ENCODE data around the gene ADIG.

ADIG gene

DNA sequence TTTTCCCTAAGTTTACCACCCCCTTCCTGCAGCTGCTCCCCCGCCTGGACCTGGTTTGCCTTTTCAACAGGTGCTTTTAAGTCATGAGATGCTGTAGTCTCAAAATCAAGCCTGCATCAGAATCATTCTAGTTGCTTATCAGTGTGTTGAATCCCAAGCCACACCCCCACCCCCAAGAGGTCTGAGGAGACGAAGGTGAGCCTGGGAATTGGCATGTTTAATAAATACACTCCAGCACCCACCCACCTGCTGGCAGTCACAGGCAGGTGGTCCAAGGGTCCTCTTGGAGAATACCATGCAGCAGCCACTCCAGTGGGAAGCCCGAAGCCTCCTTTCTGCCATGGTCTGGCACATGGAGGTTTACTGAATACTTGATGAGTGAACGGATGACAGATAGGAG lies 1.1 kb upstream of the ADIG start:
- no peak overlapping the region for H3K9ac ChIP-seq (ENCODE audit: low read depth, low read length)
- H3K27me3 ChIP-seq (ENCODE audit: control insufficient read depth, insufficient read depth, low read length), result peaks cover 7% of the 10 kb centered on the region
- no peaks in the 10 kb centered on the region for H3K9me3 ChIP-seq (replicated peaks; ENCODE audit: low read length)
- H3K4me3 ChIP-seq (ENCODE audit: low read length), result no peak overlapping the region
- H3K36me3 ChIP-seq (ENCODE audit: insufficient read depth, low read length), result peaks cover 29% of the 10 kb centered on the region
- peaks cover 5% of the 10 kb centered on the region for H3K4me1 ChIP-seq (ENCODE audit: control insufficient read depth, insufficient read depth, low read length)
- no peak overlapping the region for H3K4me2 ChIP-seq (ENCODE audit: low read length)

- H3K27me3 ChIP-seq (ENCODE audit: control insufficient read depth, insufficient read depth, low read length), result peaks cover 9% of the 10 kb centered on the region
- H3K4me2 ChIP-seq (ENCODE audit: low read length), result no peak overlapping the region
- H3K4me3 ChIP-seq (ENCODE audit: low read length), result no peak overlapping the region
- H3K4me1 ChIP-seq (ENCODE audit: control insufficient read depth, insufficient read depth, low read length), result peaks cover 5% of the 10 kb centered on the region
- H3K36me3 ChIP-seq (ENCODE audit: insufficient read depth, low read length), result peaks cover 10% of the 10 kb centered on the region
- no peaks in the 10 kb centered on the region for H3K9me3 ChIP-seq (replicated peaks; ENCODE audit: low read length)
- no peak overlapping the region for H3K9ac ChIP-seq (ENCODE audit: low read depth, low read length)
Observed at GRCh38 chr20:38581830-38582358, 897 bp downstream of the ADIG start.

GRCh38 chr20:38583306-38583705 lies 2.3 kb downstream of the ADIG start:
- peaks cover 12% of the 10 kb centered on the region for H3K27me3 ChIP-seq (ENCODE audit: control insufficient read depth, insufficient read depth, low read length)
- H3K36me3 ChIP-seq (ENCODE audit: insufficient read depth, low read length), result no peaks in the 10 kb centered on the region
- H3K9ac ChIP-seq (ENCODE audit: low read depth, low read length), result no peak overlapping the region
- H3K4me1 ChIP-seq (ENCODE audit: control insufficient read depth, insufficient read depth, low read length), result peaks cover 5% of the 10 kb centered on the region
- H3K9me3 ChIP-seq (replicated peaks; ENCODE audit: low read length), result no peaks in the 10 kb centered on the region
- H3K4me2 ChIP-seq (ENCODE audit: low read length), result no peak overlapping the region
- no peak overlapping the region for H3K4me3 ChIP-seq (ENCODE audit: low read length)

- peaks cover 15% of the 10 kb centered on the region for H3K27me3 ChIP-seq (ENCODE audit: control insufficient read depth, insufficient read depth, low read length)
- H3K9me3 ChIP-seq (replicated peaks; ENCODE audit: low read length), result no peaks in the 10 kb centered on the region
Observed at GRCh38 chr20:38584099-38584763, 3.2 kb downstream of the ADIG start.

DNA sequence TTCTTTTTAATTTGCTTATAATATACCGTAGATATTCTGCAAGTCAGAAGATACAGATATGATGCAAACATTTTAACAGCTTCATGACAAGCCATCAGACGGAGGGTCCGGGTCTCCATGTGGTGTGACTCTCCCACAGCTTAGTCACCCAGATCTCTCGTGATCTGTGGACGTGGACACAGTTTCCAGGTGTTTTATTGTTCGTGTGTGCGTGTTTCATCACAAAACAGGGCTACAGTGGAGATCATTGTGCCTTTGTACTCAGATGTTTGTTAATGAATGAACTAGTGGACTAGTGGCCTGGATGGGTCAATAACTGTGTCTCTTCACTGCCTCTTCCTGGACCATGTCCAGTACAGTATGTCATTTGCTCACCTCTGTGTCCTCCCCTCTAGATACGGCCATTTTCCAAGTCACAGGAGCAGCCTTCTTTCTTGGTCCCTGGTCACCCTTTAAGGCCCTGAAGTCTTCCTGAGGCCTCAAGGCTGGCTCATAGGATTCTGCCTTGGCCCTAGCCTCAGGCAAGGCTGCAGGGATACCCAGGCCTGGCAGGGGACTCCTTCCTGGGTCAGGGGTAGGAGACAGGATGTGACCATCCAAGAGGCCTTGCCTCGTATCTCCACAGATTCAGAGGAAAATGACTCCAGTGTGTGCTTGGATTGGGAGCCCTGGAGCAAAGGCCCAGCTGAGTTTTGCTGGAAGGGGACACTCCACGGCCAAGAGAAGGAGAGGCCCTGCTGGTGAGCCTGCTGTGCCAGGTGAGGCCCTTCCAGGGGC lies 4.6 kb downstream of the ADIG start:
- Histone ChIP-seq H3K4me2 (ENCODE audit: low read length) (no peak overlapping the region), H3K4me3 (ENCODE audit: low read length) (no peak overlapping the region), H3K4me1 (ENCODE audit: control insufficient read depth, insufficient read depth, low read length) (no peaks in the 10 kb centered on the region), H3K27me3 (ENCODE audit: control insufficient read depth, insufficient read depth, low read length) (peaks cover 18% of the 10 kb centered on the region), H3K36me3 (ENCODE audit: insufficient read depth, low read length) (no peaks in the 10 kb centered on the region), H3K9me3 (replicated peaks; ENCODE audit: low read length) (no peaks in the 10 kb centered on the region), H3K9ac (ENCODE audit: low read depth, low read length) (no peak overlapping the region)

More at GRCh38 chr20:38584099-38584763, 3.2 kb downstream of the ADIG start:
- no peak overlapping the region for H3K9ac ChIP-seq (ENCODE audit: low read depth, low read length)
- no peaks in the 10 kb centered on the region for H3K36me3 ChIP-seq (ENCODE audit: insufficient read depth, low read length)
- H3K4me2 ChIP-seq (ENCODE audit: low read length), result no peak overlapping the region
- no peak overlapping the region for H3K4me3 ChIP-seq (ENCODE audit: low read length)
- H3K4me1 ChIP-seq (ENCODE audit: control insufficient read depth, insufficient read depth, low read length), result peaks cover 2% of the 10 kb centered on the region

GRCh38 chr20:38586181-38586525 lies 5.2 kb downstream of the ADIG start:
- no peak overlapping the region for H3K4me2 ChIP-seq (ENCODE audit: low read length)

DNA sequence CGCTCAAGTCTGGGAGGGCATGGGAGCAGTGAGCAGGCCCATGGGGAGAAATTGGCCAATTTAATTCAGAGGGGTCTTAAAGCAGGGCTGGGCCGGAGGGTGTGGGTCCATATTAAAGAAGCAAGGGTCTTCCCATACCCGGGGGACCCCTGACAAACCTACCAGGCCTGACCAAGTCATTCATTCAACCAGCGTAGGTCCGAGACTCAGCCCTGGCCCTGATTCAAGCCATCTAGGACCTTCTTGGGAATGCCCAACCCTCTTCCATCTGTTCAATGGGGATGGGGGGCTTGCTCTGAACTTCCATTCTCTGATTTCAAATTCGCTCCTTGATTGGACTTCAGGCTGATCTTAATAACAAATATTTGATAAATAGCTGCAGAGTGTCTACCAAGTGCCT lies 7.3 kb downstream of the ADIG start:
- Histone ChIP-seq H3K4me1 (ENCODE audit: control insufficient read depth, insufficient read depth, low read length) (no peaks in the 10 kb centered on the region), H3K9me3 (replicated peaks; ENCODE audit: low read length) (no peaks in the 10 kb centered on the region), H3K36me3 (ENCODE audit: insufficient read depth, low read length) (no peaks in the 10 kb centered on the region), H3K4me2 (ENCODE audit: low read length) (no peak overlapping the region), H3K27me3 (ENCODE audit: control insufficient read depth, insufficient read depth, low read length) (peaks cover 22% of the 10 kb centered on the region), H3K4me3 (ENCODE audit: low read length) (no peak overlapping the region), H3K9ac (ENCODE audit: low read depth, low read length) (no peak overlapping the region)

More at GRCh38 chr20:38586181-38586525, 5.2 kb downstream of the ADIG start:
- H3K4me1 ChIP-seq (ENCODE audit: control insufficient read depth, insufficient read depth, low read length), result no peaks in the 10 kb centered on the region
- no peak overlapping the region for H3K4me3 ChIP-seq (ENCODE audit: low read length)
- peaks cover 21% of the 10 kb centered on the region for H3K27me3 ChIP-seq (ENCODE audit: control insufficient read depth, insufficient read depth, low read length)
- no peaks in the 10 kb centered on the region for H3K36me3 ChIP-seq (ENCODE audit: insufficient read depth, low read length)
- H3K9me3 ChIP-seq (replicated peaks; ENCODE audit: low read length), result no peaks in the 10 kb centered on the region
- no peak overlapping the region for H3K9ac ChIP-seq (ENCODE audit: low read depth, low read length)

DNA sequence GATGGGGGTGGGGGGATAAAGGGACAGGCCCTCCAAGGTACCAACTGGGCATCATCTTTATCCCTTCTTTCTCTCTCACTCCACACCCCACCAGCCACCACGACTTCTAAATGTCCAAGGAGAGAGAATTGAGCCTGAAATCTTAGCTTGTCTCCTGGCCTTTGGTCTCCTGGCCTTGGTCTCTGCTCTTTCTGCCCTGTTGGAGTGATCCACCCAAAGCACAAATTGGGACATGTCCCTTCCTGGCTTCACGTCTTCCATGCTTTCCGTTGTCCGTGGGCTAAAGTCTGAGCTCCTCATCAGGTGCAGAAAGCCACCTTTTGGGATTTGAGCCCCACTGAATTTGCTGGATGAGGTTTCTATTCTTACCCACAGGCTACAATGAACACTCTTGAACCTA lies 8.4 kb downstream of the ADIG start:
- Histone ChIP-seq H3K4me2 (ENCODE audit: low read length) (no peak overlapping the region), H3K9ac (ENCODE audit: low read depth, low read length) (no peak overlapping the region), H3K36me3 (ENCODE audit: insufficient read depth, low read length) (no peaks in the 10 kb centered on the region), H3K4me3 (ENCODE audit: low read length) (no peak overlapping the region), H3K27me3 (ENCODE audit: control insufficient read depth, insufficient read depth, low read length) (peaks cover 22% of the 10 kb centered on the region), H3K9me3 (replicated peaks; ENCODE audit: low read length) (no peaks in the 10 kb centered on the region), H3K4me1 (ENCODE audit: control insufficient read depth, insufficient read depth, low read length) (no peaks in the 10 kb centered on the region)

DNA sequence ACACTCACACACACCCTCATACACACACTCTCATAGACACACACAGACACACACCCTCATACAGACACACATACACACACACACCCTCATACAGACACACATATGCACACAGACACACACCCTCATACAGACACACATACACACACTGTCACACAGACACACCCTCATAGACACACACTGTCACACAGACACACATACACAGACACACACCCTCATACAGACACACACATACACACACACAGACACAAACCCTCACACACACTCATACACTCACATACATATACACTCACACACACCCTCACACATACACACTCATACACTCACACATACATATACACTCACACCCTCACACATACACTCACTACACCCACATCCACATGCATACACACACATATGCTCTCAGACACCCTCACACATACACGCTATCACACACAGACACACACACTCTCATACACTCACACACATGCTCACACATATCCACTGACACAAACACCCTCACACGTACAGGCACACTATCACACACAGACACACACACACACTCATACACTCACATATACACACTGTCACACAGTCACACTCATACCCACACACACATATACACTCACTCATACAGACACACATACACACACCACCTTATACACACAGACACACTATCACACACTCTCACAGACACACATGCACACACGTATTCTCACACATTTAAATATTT lies 9.1 kb downstream of the ADIG start:
- Histone ChIP-seq H3K4me1 (ENCODE audit: control insufficient read depth, insufficient read depth, low read length) (no peaks in the 10 kb centered on the region), H3K36me3 (ENCODE audit: insufficient read depth, low read length) (no peaks in the 10 kb centered on the region), H3K4me3 (ENCODE audit: low read length) (no peak overlapping the region), H3K9ac (ENCODE audit: low read depth, low read length) (no peak overlapping the region), H3K4me2 (ENCODE audit: low read length) (no peak overlapping the region), H3K27me3 (ENCODE audit: control insufficient read depth, insufficient read depth, low read length) (peaks cover 22% of the 10 kb centered on the region), H3K9me3 (replicated peaks; ENCODE audit: low read length) (no peaks in the 10 kb centered on the region)

DNA sequence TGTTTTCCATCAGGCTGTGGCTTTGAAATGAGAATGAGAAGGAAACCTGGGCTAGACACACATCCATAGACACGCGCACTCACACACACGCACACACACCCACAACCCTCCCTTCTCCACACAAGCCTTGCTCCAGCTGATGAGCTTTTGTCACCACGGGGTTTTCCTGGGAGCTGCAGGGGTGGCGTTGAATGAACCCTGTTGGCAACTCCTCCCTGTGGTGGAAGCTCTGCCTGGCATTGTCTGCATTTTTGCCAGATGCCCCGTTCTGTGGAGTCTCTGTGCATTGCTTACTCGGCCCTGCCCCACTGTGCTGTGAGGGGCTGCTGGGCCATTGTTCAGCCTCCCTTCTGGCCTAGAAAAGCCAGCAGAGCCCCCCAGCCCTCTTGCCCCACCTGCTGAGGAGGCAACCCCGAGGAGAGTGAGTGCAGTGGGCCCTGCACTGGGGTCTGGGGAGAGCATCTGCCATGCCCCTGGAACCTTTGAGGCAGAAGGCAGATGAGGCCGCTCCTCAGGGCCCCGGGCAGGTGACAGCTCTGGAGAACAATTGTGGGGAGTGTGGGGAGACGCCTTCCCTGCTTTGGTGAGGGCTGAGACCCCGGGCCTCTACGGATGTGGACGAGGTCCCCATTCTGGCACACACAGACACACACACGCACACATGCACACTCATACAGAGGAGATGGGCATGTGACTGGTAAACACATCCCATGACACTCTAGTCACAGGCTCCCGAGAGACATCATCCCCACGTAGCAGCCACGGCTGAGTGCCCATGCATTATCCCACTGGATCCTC lies 9.9 kb downstream of the ADIG start:
- Histone ChIP-seq H3K36me3 (ENCODE audit: insufficient read depth, low read length) (no peaks in the 10 kb centered on the region), H3K4me3 (ENCODE audit: low read length) (no peak overlapping the region), H3K9me3 (replicated peaks; ENCODE audit: low read length) (no peaks in the 10 kb centered on the region), H3K4me1 (ENCODE audit: control insufficient read depth, insufficient read depth, low read length) (no peaks in the 10 kb centered on the region), H3K4me2 (ENCODE audit: low read length) (no peak overlapping the region), H3K9ac (ENCODE audit: low read depth, low read length) (no peak overlapping the region), H3K27me3 (ENCODE audit: control insufficient read depth, insufficient read depth, low read length) (peaks cover 25% of the 10 kb centered on the region)
